SK-N-SH treated with all-trans-retinoic acid at 6 μM for 48 hours (cell line): ENCODE results near the gene WDR54.
"Not testable (repeated sequence)": the region's sequence is repeated elsewhere in the genome, so short reads cannot be mapped to it uniquely, and the experiment has no call there.

ENCODE experiments used
- ATAC-seq: fragments of 200-7000 bp; cut with Tn5 transposase; 3 replicates; pipeline ENCODE4 v1.9.1; 2020; ENCODE audit warnings: mild to moderate bottlenecking, moderate library complexity
- ARNTL ChIP-seq: fragments of 450-650 bp; formaldehyde crosslinking; IDR thresholded peaks from 2 replicates; pipeline ENCODE4 v1.5.0; 2020; ENCODE audit warnings: low read depth, mild to moderate bottlenecking, moderate library complexity, borderline replicate concordance
- BACH2 ChIP-seq: fragments of 250-450 bp; sonication (Bioruptor Pico); IDR thresholded peaks from 2 replicates; pipeline ENCODE4 v1.9.0; 2021; ENCODE audit warnings: mild to moderate bottlenecking, borderline replicate concordance
- CREB5 ChIP-seq: fragments of 250-450 bp; sonication (Bioruptor Pico); IDR thresholded peaks from 2 replicates; pipeline ENCODE4 v1.5.1; 2020; ENCODE audit warnings: low read depth, mild to moderate bottlenecking, moderate library complexity
- CSDC2 ChIP-seq: fragments of 250-450 bp; sonication (Bioruptor Pico); IDR thresholded peaks from 2 replicates; pipeline ENCODE4 v1.5.0; 2020; ENCODE audit warnings: mild to moderate bottlenecking, moderate library complexity
- CSRNP3 ChIP-seq: fragments of 250-450 bp; sonication (Bioruptor Pico); IDR thresholded peaks from 2 replicates; pipeline ENCODE4 v1.5.1; 2021; ENCODE audit warnings: mild to moderate bottlenecking, moderate library complexity
- ESRRG ChIP-seq: fragments of 250-450 bp; sonication (Bioruptor Pico); IDR thresholded peaks from 2 replicates; pipeline ENCODE4 v1.6.1; 2021; ENCODE audit warnings: mild to moderate bottlenecking
- GLIS3 ChIP-seq: fragments of 250-450 bp; sonication (Bioruptor Pico); IDR thresholded peaks from 2 replicates; pipeline ENCODE4 v1.5.0; 2020; ENCODE audit warnings: mild to moderate bottlenecking, moderate library complexity
- ISL1 ChIP-seq: fragments of 250-450 bp; sonication (Bioruptor Pico); IDR thresholded peaks from 2 replicates; pipeline ENCODE4 v2.1.2; 2022; ENCODE audit warnings: mild to moderate bottlenecking, moderate library complexity
- OSR1 ChIP-seq: fragments of 250-450 bp; sonication (Bioruptor Pico); IDR thresholded peaks from 2 replicates; pipeline ENCODE4 v1.8.0; 2022; ENCODE audit warnings: moderate library complexity, mild to moderate bottlenecking, inconsistent platforms
- PATZ1 ChIP-seq: fragments of 250-450 bp; sonication (Bioruptor Pico); IDR thresholded peaks from 2 replicates; pipeline ENCODE4 v1.8.0; 2020; ENCODE audit warnings: mild to moderate bottlenecking, moderate library complexity, borderline replicate concordance
- RARB ChIP-seq: fragments of 250-450 bp; sonication (Bioruptor Pico); IDR thresholded peaks from 2 replicates; pipeline ENCODE4 v1.8.0; 2021; ENCODE audit warnings: mild to moderate bottlenecking, moderate library complexity
- SNAI2 ChIP-seq: fragments of 250-450 bp; sonication (Bioruptor Pico); IDR thresholded peaks from 2 replicates; pipeline ENCODE4 v1.5.0; 2020; ENCODE audit warnings: mild to moderate bottlenecking, moderate library complexity
- TCF4 ChIP-seq: fragments of 250-450 bp; sonication (Bioruptor Pico); IDR thresholded peaks from 2 replicates; pipeline ENCODE4 v1.8.0; 2021; ENCODE audit warnings: mild to moderate bottlenecking, moderate library complexity, borderline replicate concordance
- TOX ChIP-seq: fragments of 250-450 bp; sonication (Bioruptor Pico); IDR thresholded peaks from 2 replicates; pipeline ENCODE4 v1.8.0; 2021; ENCODE audit warnings: mild to moderate bottlenecking, moderate library complexity, borderline replicate concordance
- TSHZ2 ChIP-seq: fragments of 250-450 bp; sonication (Bioruptor Pico); IDR thresholded peaks from 2 replicates; pipeline ENCODE4 v1.5.0; 2020; ENCODE audit warnings: mild to moderate bottlenecking, moderate library complexity
- ZC3H10 ChIP-seq: fragments of 250-450 bp; sonication (Bioruptor Pico); IDR thresholded peaks from 2 replicates; pipeline ENCODE4 v1.5.1; 2021; ENCODE audit warnings: mild to moderate bottlenecking, moderate library complexity
- ZFP3 ChIP-seq: fragments of 250-450 bp; sonication (Bioruptor Pico); IDR thresholded peaks from 2 replicates; pipeline ENCODE4 v1.5.0; 2020; ENCODE audit warnings: mild to moderate bottlenecking, moderate library complexity
- ZFP30 ChIP-seq: fragments of 450-650 bp; formaldehyde crosslinking; IDR thresholded peaks from 2 replicates; pipeline ENCODE4 v1.5.0; 2022; ENCODE audit warnings: mild to moderate bottlenecking, moderate library complexity
- ZNF565 ChIP-seq: fragments of 450-650 bp; formaldehyde crosslinking; conservative IDR thresholded peaks from 2 replicates; pipeline ENCODE4 v1.5.0; 2020; ENCODE audit warnings: low read depth, mild to moderate bottlenecking, moderate library complexity
- ZNF70 ChIP-seq: fragments of 450-650 bp; formaldehyde crosslinking; IDR thresholded peaks from 2 replicates; pipeline ENCODE4 v1.5.0; 2020; ENCODE audit warnings: mild to moderate bottlenecking, moderate library complexity
- ZNF8 ChIP-seq: fragments of 450-650 bp; formaldehyde crosslinking; IDR thresholded peaks from 2 replicates; pipeline ENCODE4 v1.5.0; 2020; ENCODE audit warnings: mild to moderate bottlenecking, moderate library complexity

The WDR54 gene

GRCh38 chr2:74458938-74459363 lies 37.4 kb downstream of the WDR54 start:
- ATAC-seq, result no peak
- no peak for TF ChIP-seq ZNF565 (CRISPR knock-in tag)
- TF ChIP-seq CSRNP3 (CRISPR knock-in tag), result no peak
- no peak for TF ChIP-seq ESRRG (CRISPR knock-in tag)
- TF ChIP-seq GLIS3 (CRISPR knock-in tag), result no peak
- no peak for TF ChIP-seq PATZ1
- no peak for TF ChIP-seq ZFP30 (CRISPR knock-in tag)
- TF ChIP-seq CREB5, result no peak
- TF ChIP-seq TOX (CRISPR knock-in tag), result no peak
- no peak for TF ChIP-seq ZNF8 (CRISPR knock-in tag)
- no peak for TF ChIP-seq CSDC2 (CRISPR knock-in tag)
- no peak for TF ChIP-seq ZFP3
- TF ChIP-seq ZC3H10 (CRISPR knock-in tag), result no peak
- no peak for TF ChIP-seq OSR1 (CRISPR knock-in tag)

- not testable (repeated sequence) for ATAC-seq
Observed at GRCh38 chr2:74459503-74460118, 38.1 kb downstream of the WDR54 start.

GRCh38 chr2:74460187-74460586 lies 38.7 kb downstream of the WDR54 start:
- ATAC-seq, result not testable (repeated sequence)

- no peak for ATAC-seq
- TF ChIP-seq SNAI2 (CRISPR knock-in tag), result no peak
- TF ChIP-seq ISL1 (CRISPR knock-in tag), result no peak
- no peak for TF ChIP-seq ESRRG (CRISPR knock-in tag)
- TF ChIP-seq ZFP3, result no peak
- TF ChIP-seq ZNF8 (CRISPR knock-in tag), result no peak
- TF ChIP-seq TCF4 (CRISPR knock-in tag), result no peak
- TF ChIP-seq TOX (CRISPR knock-in tag), result no peak
- no peak for TF ChIP-seq RARB (CRISPR knock-in tag)
- no peak for TF ChIP-seq PATZ1
- TF ChIP-seq ZNF565 (CRISPR knock-in tag), result no peak
- TF ChIP-seq CSRNP3 (CRISPR knock-in tag), result no peak
- TF ChIP-seq ARNTL (CRISPR knock-in tag), result no peak
- TF ChIP-seq GLIS3 (CRISPR knock-in tag), result no peak
- TF ChIP-seq TSHZ2 (CRISPR knock-in tag), result no peak
- no peak for TF ChIP-seq CREB5
- TF ChIP-seq ZNF70 (CRISPR knock-in tag), result no peak
- no peak for TF ChIP-seq OSR1 (CRISPR knock-in tag)
- no peak for TF ChIP-seq BACH2 (CRISPR knock-in tag)
Observed at GRCh38 chr2:74461187-74462053, 39.9 kb downstream of the WDR54 start.
